Subcutaneous abdominal adipose tissue (tissue), 5 donors: ENCODE data around the gene C22orf39.

Experiments used
- H3K27ac ChIP-seq: one replicate; pipeline ENCODE4 v1.7.0; 2013; ENCODE audit warnings: low read depth, mild to moderate bottlenecking, inconsistent platforms, low read length, moderate library complexity
- H3K27me3 ChIP-seq, 5 donors: one replicate each; pipeline ENCODE4 v1.7.0; 2013; ENCODE audit warnings: low read length in 5 of 5, inconsistent platforms in 1 of 5; ENCODE audit not compliant: control insufficient read depth in 5 of 5, insufficient read depth in 4 of 5
- H3K36me3 ChIP-seq, 5 donors: one replicate each; pipeline ENCODE4 v1.7.0; 2013; ENCODE audit warnings: low read length in 5 of 5; ENCODE audit not compliant: control insufficient read depth in 5 of 5, insufficient read depth in 5 of 5
- H3K4me1 ChIP-seq, 5 donors: one replicate each; pipeline ENCODE4 v1.7.0; 2013; ENCODE audit warnings: low read length in 5 of 5, mild to moderate bottlenecking in 3 of 5, moderate library complexity in 1 of 5; ENCODE audit not compliant: control insufficient read depth in 5 of 5, insufficient read depth in 5 of 5
- H3K4me3 ChIP-seq, 5 donors: one replicate each; pipeline ENCODE4 v1.7.0; 2013; ENCODE audit warnings: low read length in 5 of 5, low read depth in 1 of 5
- H3K9ac ChIP-seq, 5 donors: one replicate each; pipeline ENCODE4 v1.7.0; 2013; ENCODE audit warnings: low read length in 5 of 5, mild to moderate bottlenecking in 4 of 5, moderate library complexity in 3 of 5
- H3K9me3 ChIP-seq, 5 donors: one replicate each; pipeline ENCODE4 v1.7.0; 2013; ENCODE audit warnings: low read length in 5 of 5; ENCODE audit not compliant: control insufficient read depth in 5 of 5
- donor health status: healthy.
- donor health status: healthy.
- donor health status: healthy.
- donor health status: healthy.
- donor health status: healthy.

Gene C22orf39

DNA sequence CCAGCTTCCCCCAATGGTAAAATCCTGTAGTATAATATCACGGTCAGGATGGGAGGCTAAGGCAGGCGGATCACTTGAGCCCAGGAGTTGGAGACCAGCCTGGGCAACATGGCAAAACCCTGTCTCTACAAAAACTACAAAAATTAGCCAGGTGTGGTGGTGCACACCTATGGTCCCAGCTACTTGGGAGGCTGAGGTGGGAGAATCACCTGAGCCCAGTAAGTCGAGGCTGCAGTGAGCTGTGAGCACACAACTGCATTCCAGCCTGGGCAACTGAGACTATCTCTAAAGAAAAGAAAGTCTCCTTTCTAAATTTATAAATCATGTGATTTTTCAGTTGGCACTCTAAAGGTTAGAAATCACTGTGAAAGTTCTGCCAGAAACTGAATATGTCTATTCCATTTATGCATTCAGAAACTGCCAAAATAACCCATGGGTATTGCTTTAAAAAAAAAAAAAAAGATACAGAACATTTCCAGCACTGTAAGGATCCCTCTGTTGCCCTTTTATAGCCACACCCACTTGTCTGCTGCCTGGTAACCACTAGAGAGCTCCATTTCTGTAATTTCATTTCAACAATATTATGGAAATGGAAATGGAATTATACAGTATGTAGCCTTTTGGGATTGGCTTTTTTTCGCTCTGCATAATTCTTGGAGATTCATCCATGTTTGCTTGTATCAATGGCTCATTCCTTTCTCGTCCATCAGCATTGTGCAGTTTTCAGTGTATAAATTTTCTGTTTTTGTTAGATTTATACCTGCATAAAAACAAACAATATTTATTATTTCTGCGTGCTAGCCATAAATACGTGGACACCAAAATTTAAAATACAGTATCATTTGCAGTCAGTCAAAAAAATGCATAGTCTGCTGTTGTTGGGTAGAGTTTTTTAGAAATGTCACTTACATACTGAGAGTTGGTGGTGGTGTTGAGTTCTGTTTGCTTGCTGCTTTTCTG is 41.7 kb upstream of the C22orf39 start:
- H3K9me3 ChIP-seq: no peaks in the 10 kb centered on the region
- H3K27ac ChIP-seq: no peak overlapping the region
- no peaks in the 10 kb centered on the region for H3K27me3 ChIP-seq
- peaks cover 0 to 7% (median 2%) of the 10 kb centered on the region in 5 donors for H3K4me1 ChIP-seq
- H3K36me3 ChIP-seq: no peaks in the 10 kb centered on the region
- no peak overlapping the region for H3K4me3 ChIP-seq
- H3K9ac ChIP-seq: no peak overlapping the region

DNA sequence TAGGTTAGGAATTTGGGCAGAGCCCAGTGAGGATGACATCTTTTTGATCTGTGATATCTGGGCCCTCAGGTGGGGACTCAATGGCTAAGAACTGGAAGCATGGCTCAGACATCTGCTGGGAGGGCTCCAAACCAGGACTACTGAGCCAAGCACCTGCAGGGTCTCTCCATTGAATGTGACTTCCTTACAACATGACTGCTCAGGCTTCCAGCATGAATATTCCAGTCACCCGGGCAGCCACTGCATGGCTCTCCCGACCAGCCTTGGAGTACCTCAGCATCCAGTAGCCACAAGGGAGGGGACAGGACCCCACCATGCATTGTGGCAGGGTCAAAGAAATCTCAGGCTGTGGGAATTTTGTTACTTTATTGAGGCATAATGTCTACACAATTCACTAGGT is 40.8 kb upstream of the C22orf39 start:
- Histone ChIP-seq H3K9me3 (no peaks in the 10 kb centered on the region), H3K4me1 (peaks cover 0 to 8% (median 4%) of the 10 kb centered on the region in 5 donors), H3K27me3 (no peaks in the 10 kb centered on the region), H3K36me3 (no peaks in the 10 kb centered on the region), H3K4me3 (no peak overlapping the region), H3K9ac (no peak overlapping the region), H3K27ac (no peak overlapping the region)

DNA sequence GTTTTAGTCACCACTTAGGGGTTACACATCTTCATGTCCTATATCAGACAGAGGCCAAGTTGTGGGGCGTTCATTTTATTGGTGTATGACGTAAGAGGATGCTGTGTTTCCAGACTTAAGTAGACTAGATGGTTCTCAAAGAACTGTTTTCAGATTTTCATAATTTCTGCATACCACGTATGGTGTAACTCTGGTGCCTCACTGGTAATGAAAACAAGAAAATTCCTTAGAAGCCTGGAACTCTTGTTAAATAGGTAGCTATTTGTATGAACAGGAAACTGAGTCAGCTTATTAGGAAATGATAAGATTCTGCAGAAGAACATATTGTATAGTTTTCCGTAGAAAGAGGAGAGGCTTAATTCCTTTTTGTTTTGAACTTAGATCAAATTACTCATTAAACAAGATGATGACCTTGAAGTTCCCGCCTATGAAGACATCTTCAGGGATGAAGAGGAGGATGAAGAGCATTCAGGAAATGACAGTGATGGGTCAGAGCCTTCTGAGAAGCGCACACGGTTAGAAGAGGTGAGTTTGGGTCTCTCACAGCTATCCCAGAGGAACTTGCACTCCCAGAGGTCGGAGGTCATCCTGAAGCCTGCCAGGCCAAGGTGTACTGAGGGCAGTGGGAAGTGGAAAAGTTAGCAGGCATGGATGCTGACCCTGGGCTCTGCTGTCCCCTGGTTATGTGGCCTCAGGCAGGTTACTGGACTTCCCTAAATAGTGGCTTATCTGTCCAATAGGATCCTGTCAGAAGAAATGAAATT is 36.2 kb upstream of the C22orf39 start:
- H3K9ac ChIP-seq: no peak overlapping the region
- no peaks in the 10 kb centered on the region for H3K9me3 ChIP-seq
- no peak overlapping the region for H3K27ac ChIP-seq
- H3K36me3 ChIP-seq: no peaks in the 10 kb centered on the region
- peaks cover 2 to 12% (median 7%) of the 10 kb centered on the region in 5 donors for H3K4me1 ChIP-seq
- no peaks in the 10 kb centered on the region for H3K27me3 ChIP-seq
- no peak overlapping the region for H3K4me3 ChIP-seq

DNA sequence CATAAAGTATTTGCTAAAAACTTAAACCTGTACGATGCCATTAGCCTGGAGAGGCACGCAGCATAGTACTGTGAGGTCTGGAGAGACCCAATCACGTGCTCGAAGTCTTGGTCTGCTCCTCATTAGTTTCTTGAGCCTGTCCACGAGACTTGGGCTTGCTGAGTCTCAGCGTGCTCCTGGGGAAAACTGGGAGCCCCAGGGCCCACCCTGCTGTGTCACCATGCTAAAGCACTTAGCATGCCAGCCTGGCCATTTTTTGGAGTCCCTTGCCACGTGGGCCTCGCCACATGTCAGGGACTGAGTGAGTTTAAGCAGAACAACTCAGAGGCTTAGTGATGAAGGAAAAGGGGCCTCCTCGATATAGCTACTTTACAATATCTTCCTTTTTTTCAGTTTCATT is 34.8 kb upstream of the C22orf39 start:
- Histone ChIP-seq H3K4me3 (no peak overlapping the region), H3K9me3 (no peaks in the 10 kb centered on the region), H3K27me3 (no peaks in the 10 kb centered on the region), H3K36me3 (no peaks in the 10 kb centered on the region), H3K4me1 (peaks cover 8 to 25% (median 21%) of the 10 kb centered on the region in 5 donors), H3K9ac (no peak overlapping the region), H3K27ac (no peak overlapping the region)

DNA sequence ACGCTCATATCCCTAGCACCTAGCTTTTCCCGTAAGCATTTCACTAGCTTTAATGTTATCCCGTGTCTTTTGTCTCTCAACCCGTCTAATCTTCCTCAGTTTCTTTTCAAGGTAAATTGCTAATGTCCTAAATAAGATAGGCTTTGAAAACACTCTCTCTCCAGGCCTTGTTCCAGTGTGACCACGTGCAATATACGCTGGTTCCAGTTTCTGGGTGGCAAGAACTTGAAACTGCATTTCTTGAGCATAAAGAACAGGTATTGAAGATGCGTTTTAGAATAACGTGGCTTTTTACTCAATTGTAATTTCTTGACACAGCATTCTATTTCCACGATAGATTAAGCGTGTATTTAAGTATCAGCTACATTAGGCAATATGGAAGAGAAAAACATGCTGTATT is 33.3 kb upstream of the C22orf39 start:
- Histone ChIP-seq H3K36me3 (peaks cover 0 to 4% (median 0%) of the 10 kb centered on the region in 5 donors), H3K4me3 (no peak overlapping the region), H3K9ac (no peak overlapping the region), H3K27me3 (no peaks in the 10 kb centered on the region), H3K9me3 (no peaks in the 10 kb centered on the region), H3K27ac (no peak overlapping the region), H3K4me1 (peaks cover 9 to 35% (median 27%) of the 10 kb centered on the region in 5 donors)

DNA sequence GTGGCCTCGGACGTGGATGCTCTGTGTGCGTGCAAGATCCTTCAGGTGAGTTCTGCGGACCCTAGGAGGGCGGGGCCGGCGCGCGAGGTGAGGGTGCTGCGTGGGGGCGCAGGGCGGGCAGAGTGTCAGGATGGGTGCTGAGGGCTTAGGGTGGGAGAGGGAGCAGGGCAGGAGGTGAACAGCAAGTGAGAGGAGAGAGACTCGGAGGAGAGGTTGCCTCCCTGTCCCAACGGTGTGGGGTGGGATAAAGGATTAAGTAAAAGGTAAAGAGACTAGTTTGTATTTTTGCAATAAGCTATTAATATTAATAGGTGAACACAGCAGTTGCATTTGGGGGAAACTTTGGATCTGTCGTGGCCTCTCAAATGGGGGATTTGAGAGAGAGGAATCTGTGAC is 32.7 kb upstream of the C22orf39 start:
- peaks cover 0 to 10% (median 1%) of the 10 kb centered on the region in 5 donors for H3K36me3 ChIP-seq
- H3K27ac ChIP-seq: no peak overlapping the region
- no peaks in the 10 kb centered on the region for H3K9me3 ChIP-seq
- peaks cover 9 to 35% (median 27%) of the 10 kb centered on the region in 5 donors for H3K4me1 ChIP-seq
- H3K9ac ChIP-seq: no peak overlapping the region
- peak overlapping the region in 4 of 5 donors; percentile 53 to 95 (median 76) for H3K4me3 ChIP-seq
- no peaks in the 10 kb centered on the region for H3K27me3 ChIP-seq

DNA sequence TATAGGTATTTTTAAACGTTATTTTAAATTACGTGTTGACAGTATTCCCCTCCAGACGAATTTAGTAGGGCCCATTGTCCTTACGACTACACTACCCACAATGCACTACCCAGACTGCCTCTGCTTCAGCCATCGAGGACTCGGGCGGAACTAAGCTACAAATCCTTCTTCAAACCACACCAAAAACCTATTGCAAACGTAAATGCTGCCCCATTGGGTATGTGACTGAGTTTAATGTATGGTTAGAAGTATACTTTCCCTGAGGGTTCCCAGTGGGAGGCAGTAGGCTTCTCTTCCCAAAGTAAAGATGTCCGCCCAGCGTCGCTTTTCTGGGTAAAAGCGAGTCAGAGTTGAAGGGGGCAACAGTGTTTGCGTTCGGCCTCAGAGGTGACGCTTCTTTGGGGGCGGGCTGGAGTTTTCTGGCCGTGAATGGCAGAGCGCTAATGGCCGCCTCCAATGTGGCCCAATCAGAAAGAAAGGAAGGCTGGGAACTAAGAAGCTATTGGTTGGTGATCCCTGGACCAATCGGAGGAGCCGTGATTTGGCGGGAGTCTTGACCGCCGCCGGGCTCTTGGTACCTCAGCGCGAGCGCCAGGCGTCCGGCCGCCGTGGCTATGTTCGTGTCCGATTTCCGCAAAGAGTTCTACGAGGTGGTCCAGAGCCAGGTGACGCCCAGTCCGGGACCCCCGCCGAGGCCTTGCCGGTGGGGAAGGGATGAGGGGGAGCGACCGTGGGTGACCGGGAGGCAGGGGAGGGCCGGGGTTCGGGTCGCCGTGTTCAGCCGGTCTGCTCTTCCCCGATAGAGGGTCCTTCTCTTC is 32.1 kb upstream of the C22orf39 start, which contains the start of gene CDC45:
Gene CDC45 (plus strand): TSS at position 566 of the 818 bp plus-strand sequence. CDS start 49 bp downstream, at position 615.
- Histone ChIP-seq H3K36me3 (peaks cover 0 to 16% (median 6%) of the 10 kb centered on the region in 5 donors), H3K9ac (peak within 1 kb of the TSS; percentile 86 to 96 (median 95)), H3K27me3 (no peaks in the 10 kb centered on the region), H3K27ac (peak within 1 kb of the TSS; percentile 99), H3K4me3 (peak within 1 kb of the TSS; percentile 71 to 96 (median 94)), H3K9me3 (no peaks in the 10 kb centered on the region), H3K4me1 (peaks cover 9 to 35% (median 27%) of the 10 kb centered on the region in 5 donors)

DNA sequence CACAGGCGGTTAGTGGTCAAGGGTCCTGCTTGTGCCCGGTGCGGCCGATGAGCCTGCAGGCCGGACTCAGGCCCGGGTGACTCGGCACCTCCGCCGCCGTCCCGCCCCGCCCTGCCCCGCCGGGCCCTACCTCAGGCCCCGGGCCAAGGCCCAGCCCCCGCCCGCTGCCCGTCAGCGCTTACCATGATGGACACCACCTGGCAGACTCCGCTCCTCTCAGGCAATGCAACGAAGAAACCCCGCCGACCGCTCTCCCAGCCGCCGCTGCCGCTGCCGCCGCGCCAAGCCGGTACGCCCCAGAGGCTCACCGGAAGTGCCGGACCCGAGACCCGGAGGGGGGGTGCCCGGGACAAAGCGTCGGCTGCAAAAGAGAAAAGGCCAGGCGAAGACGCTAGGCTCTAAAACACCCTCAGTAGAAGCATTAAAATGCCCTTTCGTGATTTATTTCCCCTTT is 31.4 kb upstream of the C22orf39 start, which contains the start of gene UFD1:
Gene UFD1 (minus strand): TSS at position 293 of the 454 bp plus-strand sequence. CDS start 108 bp downstream, at position 185.
- H3K4me3 ChIP-seq: peak within 1 kb of the TSS; percentile 71 to 96 (median 94)
- peak within 1 kb of the TSS; percentile 86 to 96 (median 95) for H3K9ac ChIP-seq
- peaks cover 0 to 21% (median 9%) of the 10 kb centered on the region in 5 donors for H3K36me3 ChIP-seq
- peaks cover 6 to 33% (median 27%) of the 10 kb centered on the region in 5 donors for H3K4me1 ChIP-seq
- H3K27me3 ChIP-seq: no peaks in the 10 kb centered on the region
- H3K27ac ChIP-seq: peak within 1 kb of the TSS; percentile 99
- no peaks in the 10 kb centered on the region for H3K9me3 ChIP-seq
